Peyer's patch (tissue), 4 donors: Measurements from ENCODE around the gene RTEL1. TPM values are rescaled to one million over a fixed set of nuclear protein-coding genes. Genes with fewer than 3 reads are reported as not detected.

Source experiments
- DNase-seq, 3 donors: peaks; one replicate each; pipeline ENCODE4 v3.0.0-alpha.2; 2017 to 2019
- H3K27ac ChIP-seq, 4 donors: fragments of 200-600 bp; sonication (generic); one replicate each; pipeline ENCODE4 v1.5.1; 2016 to 2019
- H3K27me3 ChIP-seq, 2 donors: fragments of 200-600 bp; sonication (generic); one replicate each; pipeline ENCODE4 v1.5.1; 2019
- H3K36me3 ChIP-seq, 3 donors: fragments of 200-600 bp; sonication (generic); one replicate each; pipeline ENCODE4 v1.5.1; 2016 to 2019
- H3K4me1 ChIP-seq, 4 donors: fragments of 200-600 bp; sonication (generic); one replicate each; pipeline ENCODE4 v1.5.1; 2016 to 2019
- H3K4me3 ChIP-seq, 4 donors: fragments of 200-600 bp; sonication (generic); 1 replicate in 3 of 4; 2 replicates in 1 of 4; pipeline ENCODE4 v1.5.1; 2016 to 2019; ENCODE audit warnings: mild to moderate bottlenecking in 1 of 4
- H3K9me3 ChIP-seq, 4 donors: fragments of 200-600 bp; sonication (generic); one replicate each; pipeline ENCODE4 v1.5.1; 2016 to 2019; ENCODE audit warnings: mild to moderate bottlenecking in 1 of 4
- CTCF ChIP-seq, 6 experiments: fragments of 450-650 bp in 4 of 6; fragments of 200-600 bp in 2 of 6; sonication (generic) in 1 of 6; IDR thresholded peaks; one replicate each; pipeline ENCODE4 v1.5.1; 2017 to 2019; ENCODE audit warnings: antibody characterized with exemption in 6 of 6, mild to moderate bottlenecking in 3 of 6, moderate library complexity in 1 of 6
- POLR2A ChIP-seq, 2 donors: fragments of 450-650 bp; IDR thresholded peaks; one replicate each; pipeline ENCODE4 v1.5.1; 2017; ENCODE audit warnings: antibody characterized with exemption in 2 of 2, mild to moderate bottlenecking in 2 of 2, moderate library complexity in 2 of 2
- total RNA-seq, 4 donors: library from RNA; depleted of rRNA; stranded (reverse); fragments of >200 nt; gene quantifications; one replicate each; pipeline ENCODE4 v1.1.0, GENCODE V29; 2016

The RTEL1 gene
- 10 to 100 TPM; 25.6 to 61.1 (median 30.2) TPM for total RNA-seq

GRCh38 chr20:63657937-63658748 lies at the start of gene RTEL1:
TSS of gene RTEL1 (plus strand) at chr20:63658312. CDS start at chr20:63659403, 1,091 bp downstream.
- H3K36me3 ChIP-seq, result peaks cover 0 to 21% (median 0%) of the 10 kb centered on the region in 3 donors
- H3K27me3 ChIP-seq, result peaks cover 0 to 4% of the 10 kb centered on the region in 2 donors
- peak within 1 kb of the TSS; percentile 75 to 85 (median 78) for H3K4me3 ChIP-seq
- TF ChIP-seq POLR2A (IDR thresholded peaks at IDR 0.05) (peak in 1 of 2 donors; percentile 13), CTCF (IDR thresholded peaks at IDR 0.05) (peak in 3 of 6 experiments; percentile 30 to 36 (median 32))
- peak within 1 kb of the TSS; percentile 68 to 90 (median 84) for H3K27ac ChIP-seq
- no peaks in the 10 kb centered on the region for H3K9me3 ChIP-seq
- peaks cover 0 to 30% (median 12%) of the 10 kb centered on the region in 4 donors for H3K4me1 ChIP-seq
- DNase-seq, result peak; percentile 85 to 95 (median 94)

GRCh38 chr20:63610581-63611435 lies 47.3 kb upstream of the RTEL1 start:
- no peaks in the 10 kb centered on the region for H3K4me1 ChIP-seq
- TF ChIP-seq CTCF (IDR thresholded peaks at IDR 0.05) (no peak), POLR2A (IDR thresholded peaks at IDR 0.05) (no peak)

GRCh38 chr20:63611646-63612045 lies 46.5 kb upstream of the RTEL1 start:
- DNase-seq, result no peak
- Histone ChIP-seq H3K9me3 (no peaks in the 10 kb centered on the region), H3K4me3 (no peak overlapping the region), H3K36me3 (peaks cover 0 to 15% (median 0%) of the 10 kb centered on the region in 3 donors), H3K4me1 (no peaks in the 10 kb centered on the region), H3K27me3 (no peaks in the 10 kb centered on the region), H3K27ac (no peak overlapping the region)
- TF ChIP-seq POLR2A (IDR thresholded peaks at IDR 0.05) (no peak), CTCF (IDR thresholded peaks at IDR 0.05) (no peak)

More at GRCh38 chr20:63610581-63611435, 47.3 kb upstream of the RTEL1 start:
- Histone ChIP-seq H3K4me3 (no peak overlapping the region), H3K9me3 (no peaks in the 10 kb centered on the region), H3K27me3 (no peaks in the 10 kb centered on the region), H3K36me3 (peaks cover 0 to 8% (median 0%) of the 10 kb centered on the region in 3 donors), H3K27ac (no peak overlapping the region)
- DNase-seq, result no peak

- H3K9me3 ChIP-seq, result no peaks in the 10 kb centered on the region
- peaks cover 0 to 22% (median 0%) of the 10 kb centered on the region in 3 donors for H3K36me3 ChIP-seq
- no peak for DNase-seq
- no peaks in the 10 kb centered on the region for H3K27me3 ChIP-seq
- TF ChIP-seq POLR2A (IDR thresholded peaks at IDR 0.05) (no peak), CTCF (IDR thresholded peaks at IDR 0.05) (no peak)
- H3K4me3 ChIP-seq, result no peak overlapping the region
- no peak overlapping the region for H3K27ac ChIP-seq
- H3K4me1 ChIP-seq, result no peaks in the 10 kb centered on the region
Measured at GRCh38 chr20:63612276-63612931, 45.7 kb upstream of the RTEL1 start.
